ENCODE results near the gene STK40. TPM values are rescaled to one million over a fixed set of nuclear protein-coding genes. Genes with fewer than 3 reads are reported as not detected.

The STK40 gene
- total and polyA plus RNA-seq, 9 of the 15 experiments (the other 6 are each of a cell fraction or from before 2014, with no cell fraction given): 0.69 to 94.3 (median 39.1) TPM

- TF ChIP-seq HDAC6 (IDR thresholded peaks at IDR 0.05; ENCODE audit: low read depth, low read length) (no peak), REST (IDR thresholded peaks at IDR 0.05; ENCODE audit: borderline replicate concordance) (peak; percentile 71), REST (CRISPR knock-in tag; IDR thresholded peaks at IDR 0.05; ENCODE audit: low read depth) (no peak), FOSL1 (tag; conservative IDR thresholded peaks at IDR 0.05) (no peak), ZNF77 (CRISPR knock-in tag; IDR thresholded peaks at IDR 0.05) (no peak), KLF16 (IDR thresholded peaks at IDR 0.05) (0 out of 2 replicates have a peak, but pooled peaks have one; percentile 20)
- TF ChIP-seq, protein P1, sequence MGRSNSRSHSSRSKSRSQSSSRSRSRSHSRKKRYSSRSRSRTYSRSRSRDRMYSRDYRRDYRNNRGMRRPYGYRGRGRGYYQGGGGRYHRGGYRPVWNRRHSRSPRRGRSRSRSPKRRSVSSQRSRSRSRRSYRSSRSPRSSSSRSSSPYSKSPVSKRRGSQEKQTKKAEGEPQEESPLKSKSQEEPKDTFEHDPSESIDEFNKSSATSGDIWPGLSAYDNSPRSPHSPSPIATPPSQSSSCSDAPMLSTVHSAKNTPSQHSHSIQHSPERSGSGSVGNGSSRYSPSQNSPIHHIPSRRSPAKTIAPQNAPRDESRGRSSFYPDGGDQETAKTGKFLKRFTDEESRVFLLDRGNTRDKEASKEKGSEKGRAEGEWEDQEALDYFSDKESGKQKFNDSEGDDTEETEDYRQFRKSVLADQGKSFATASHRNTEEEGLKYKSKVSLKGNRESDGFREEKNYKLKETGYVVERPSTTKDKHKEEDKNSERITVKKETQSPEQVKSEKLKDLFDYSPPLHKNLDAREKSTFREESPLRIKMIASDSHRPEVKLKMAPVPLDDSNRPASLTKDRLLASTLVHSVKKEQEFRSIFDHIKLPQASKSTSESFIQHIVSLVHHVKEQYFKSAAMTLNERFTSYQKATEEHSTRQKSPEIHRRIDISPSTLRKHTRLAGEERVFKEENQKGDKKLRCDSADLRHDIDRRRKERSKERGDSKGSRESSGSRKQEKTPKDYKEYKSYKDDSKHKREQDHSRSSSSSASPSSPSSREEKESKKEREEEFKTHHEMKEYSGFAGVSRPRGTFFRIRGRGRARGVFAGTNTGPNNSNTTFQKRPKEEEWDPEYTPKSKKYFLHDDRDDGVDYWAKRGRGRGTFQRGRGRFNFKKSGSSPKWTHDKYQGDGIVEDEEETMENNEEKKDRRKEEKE (IDR thresholded peaks at IDR 0.05; ENCODE audit: borderline replicate concordance in 1 of 2, control insufficient read depth in 1 of 2, low read depth in 2 of 2, low read length in 1 of 2): no peak
Measured at GRCh38 chr1:36305915-36306209, 79.9 kb downstream of the STK40 start (continued).
